ENCODE results near the gene ZNF526.
A peak's percentile ranks its signal among the peaks of the same experiment; 100 is the strongest.

Gene ZNF526

DNA sequence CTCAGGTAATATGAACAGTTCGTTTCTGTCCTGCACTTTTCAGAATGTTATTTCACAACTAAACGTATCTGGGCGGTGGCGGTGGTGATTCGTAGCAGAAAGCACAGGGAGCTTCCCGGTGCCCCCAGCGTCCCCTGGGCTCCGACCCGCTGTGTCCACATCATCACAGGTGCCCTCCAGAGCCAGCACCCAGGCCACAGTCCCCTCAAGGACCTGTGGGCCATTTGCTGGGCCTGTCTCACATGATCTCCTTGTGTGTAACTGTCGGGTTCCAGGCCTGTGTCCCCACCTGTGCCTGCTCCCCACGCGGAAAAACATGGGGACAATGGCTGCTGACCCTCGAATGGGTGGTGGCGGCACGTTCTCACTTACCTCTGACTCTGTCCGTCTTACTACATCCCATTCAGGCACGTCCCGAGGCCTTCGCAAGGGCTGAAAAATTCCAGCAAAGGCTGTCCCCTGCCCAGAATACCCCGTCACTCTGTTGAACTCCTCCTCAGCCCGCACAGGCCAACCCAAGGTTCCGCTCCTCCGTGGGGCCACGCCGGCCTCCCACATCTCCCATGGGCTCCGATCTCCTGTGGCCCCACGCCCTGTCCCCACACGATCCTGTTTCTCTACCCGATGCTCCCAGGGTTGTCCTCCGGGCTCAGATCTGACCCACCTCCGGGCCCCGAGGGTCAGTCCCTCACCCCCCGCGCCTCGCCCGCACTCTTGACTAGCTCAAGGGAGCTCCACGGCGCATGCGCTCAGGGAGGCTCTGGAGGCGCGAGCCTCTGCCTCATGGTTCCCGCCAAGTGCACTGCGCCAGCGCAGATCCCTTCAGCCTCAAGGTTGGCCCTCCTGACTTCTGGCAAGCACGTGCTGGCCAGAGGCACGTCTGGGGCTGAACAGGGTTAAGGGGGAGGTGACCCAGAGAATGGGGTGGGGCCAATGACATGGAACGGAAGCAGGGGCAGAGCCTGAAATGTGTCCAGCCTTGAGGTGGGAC lies 23.8 kb upstream of the ZNF526 start:
- DNase-seq, result no peak

DNA sequence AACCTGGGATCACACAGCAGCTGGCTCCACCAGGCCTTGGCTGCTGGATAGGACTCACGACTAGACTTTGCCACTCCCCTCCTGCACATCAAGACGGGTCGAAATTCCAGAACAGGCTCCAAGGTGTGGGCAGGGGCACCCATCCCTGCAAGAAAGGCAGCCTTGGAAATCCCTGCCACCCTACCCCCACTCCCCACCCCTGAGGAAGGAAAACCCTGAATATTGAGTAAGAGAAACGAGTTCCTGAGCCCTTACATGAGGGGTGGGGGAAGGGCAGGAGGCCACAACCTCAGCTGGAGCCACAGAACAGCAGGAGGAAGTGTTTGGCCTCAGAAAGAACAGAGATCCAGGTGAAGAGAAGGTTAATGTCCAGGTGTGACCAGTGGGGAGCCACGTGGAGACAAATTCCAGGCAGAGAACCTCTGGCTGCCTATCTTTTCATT lies 22.7 kb upstream of the ZNF526 start:
- no peak for DNase-seq

DNA sequence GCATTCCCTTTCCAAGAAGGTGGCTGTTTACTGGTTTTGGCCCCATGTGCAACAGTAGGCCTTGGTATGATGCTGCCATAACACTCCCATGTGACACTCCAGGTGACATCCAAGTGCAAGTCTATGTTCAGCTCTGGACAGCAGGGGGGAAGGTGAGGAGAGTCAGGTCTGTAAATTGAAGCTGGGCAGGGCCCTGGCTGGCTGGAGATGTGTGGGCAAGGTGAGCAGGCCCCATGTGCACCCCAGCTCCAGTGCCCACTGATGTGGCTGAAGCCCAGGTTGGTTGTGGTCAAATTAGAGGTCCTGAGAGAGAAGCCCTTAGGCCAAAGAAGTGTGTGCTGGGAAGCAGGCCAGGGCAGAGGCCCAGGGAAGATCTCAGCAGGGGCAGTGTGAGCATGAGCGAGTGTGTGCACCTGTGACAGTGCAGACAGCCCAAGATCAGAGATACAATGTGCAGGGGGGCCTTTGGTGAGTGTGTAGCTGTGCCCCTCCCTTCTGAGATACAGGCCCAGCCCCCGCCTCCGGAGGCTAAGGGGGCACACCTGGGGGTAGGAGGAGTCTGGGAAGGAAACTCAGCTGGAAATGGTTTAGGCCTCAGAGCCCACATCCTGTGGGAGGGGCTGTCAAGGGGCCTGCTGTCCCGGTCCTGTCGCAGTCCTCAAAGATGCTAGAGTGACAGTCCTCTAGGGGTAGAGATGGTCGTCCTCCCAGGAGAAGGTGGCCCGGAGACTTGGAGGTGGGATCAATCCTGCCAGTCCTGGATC lies 21.3 kb upstream of the ZNF526 start:
- DNase-seq, result no peak

DNA sequence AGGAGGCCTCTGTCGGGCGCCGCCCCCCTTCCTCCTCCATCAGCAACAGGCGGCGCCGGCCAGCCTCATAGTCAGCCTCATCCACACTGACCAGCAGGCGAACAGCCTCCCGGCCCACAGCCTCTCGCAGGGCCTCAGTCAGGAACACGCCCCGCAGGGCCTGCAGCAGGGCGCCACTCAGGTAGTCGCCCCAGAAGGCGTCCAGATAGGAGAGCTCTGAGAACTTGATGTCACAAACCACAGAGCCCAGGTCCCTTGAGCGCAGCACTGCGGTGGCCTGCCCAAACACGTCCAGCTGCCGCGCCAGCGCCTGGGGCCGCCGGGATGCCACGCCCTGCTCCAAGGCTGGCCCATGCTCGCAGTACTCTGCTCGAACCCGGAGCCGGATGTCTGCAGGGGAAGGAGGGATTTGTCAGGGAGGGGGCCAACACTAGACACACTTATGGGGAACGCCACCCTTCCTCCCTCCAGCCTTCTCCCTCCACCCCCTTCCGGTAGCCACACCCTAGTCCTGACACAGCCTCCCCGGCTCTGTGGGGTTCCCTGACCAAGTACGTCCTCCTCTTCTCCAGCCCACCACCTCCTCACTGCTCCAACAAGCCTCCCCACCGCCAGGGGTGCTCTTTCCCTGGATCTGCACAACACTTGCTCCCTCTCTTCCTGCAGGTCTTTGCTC lies 20.5 kb upstream of the ZNF526 start:
- DNase-seq, result no peak

DNA sequence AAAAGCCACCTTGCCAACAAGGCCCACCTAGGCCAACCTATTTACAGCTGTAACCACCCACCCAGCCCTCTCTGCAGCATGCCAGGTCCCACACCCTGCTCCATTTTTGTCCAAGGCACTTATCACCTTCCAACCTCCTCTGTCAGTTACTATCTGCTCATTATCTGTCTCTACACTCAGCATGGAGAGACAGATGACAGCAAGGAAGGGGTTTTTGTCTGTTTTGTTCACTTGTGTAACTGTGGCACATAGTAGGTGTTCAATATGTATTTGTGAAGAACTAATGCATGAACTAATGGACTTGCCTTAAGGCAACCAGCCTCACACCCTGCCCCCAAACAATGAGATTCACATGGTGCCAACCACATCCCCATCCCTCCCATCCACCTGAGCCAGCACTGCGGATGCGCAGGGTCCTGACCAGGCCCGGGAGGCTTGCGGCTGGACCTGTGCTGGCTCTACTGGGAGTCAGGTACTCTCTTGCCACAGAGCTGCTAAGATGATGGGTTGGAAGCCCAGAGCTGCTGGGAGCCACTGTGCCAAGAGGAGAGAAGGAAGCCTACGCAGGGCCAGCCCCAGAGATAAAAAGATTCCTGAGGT lies 19.9 kb upstream of the ZNF526 start:
- DNase-seq, result no peak

DNA sequence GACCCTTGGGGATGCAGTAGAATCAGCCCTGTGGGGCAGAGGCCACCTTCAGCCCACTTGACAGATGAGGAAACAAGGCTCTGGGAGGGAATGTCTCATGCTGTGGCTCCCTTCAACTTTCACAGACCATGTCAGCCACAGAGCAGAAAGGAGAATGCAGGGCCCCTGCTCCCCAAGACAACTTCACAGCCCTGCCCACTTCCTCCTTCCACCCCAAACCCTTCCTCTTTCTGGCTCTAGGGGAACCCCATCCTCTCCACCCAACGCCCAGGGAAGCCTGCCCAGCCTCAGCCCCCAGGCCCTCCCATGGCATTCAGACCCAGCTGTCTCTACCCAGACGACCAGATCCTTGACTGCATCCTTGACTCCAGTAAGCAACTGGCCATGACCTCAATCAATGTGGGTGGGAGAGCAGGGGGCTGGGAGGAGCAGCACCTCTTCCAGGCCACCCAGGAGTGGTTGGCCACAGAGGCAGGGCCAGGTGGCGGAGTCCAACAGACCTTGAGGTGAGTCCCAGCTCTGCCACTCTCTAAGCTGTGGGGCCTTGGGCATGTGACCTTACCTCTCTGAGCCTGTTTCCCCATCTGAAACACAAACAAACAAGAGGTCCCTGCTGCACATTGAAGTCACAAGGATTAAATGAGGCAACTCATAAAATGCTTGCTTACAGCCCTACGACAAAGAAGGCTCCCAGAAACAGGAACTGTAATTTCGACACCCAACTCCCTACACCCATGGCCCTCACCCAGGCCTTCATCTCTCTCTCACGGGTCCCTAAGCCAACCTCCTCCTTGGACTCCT lies 18.4 kb upstream of the ZNF526 start:
- DNase-seq, result no peak

DNA sequence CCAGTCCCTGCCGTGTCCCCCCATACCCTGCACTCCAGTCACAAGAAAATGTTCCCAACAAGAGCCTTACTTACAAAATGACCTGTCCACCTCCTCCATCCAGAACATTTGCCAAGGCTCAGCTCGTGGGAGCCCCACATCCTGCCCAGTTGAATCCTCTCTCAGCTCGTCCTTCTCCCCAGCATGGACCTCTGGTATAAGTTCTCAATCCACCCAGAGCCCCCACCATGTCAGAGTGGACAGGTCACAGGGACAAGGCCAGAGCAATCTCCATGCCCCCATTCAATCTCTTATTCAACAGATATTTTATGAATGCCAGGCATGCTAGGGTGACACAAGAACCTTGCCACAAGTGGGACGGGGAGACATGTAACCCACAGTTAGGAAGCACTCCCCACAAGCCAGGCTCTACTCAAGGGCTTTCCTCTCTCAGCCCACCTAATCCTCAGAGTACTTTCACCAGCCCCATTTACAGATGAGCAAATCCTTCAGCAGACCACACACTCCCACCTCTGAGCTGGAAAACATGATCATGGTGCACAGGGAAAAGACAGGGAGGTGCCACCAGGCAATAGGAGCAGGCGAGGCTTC lies 17.7 kb upstream of the ZNF526 start:
- DNase-seq, result no peak

DNA sequence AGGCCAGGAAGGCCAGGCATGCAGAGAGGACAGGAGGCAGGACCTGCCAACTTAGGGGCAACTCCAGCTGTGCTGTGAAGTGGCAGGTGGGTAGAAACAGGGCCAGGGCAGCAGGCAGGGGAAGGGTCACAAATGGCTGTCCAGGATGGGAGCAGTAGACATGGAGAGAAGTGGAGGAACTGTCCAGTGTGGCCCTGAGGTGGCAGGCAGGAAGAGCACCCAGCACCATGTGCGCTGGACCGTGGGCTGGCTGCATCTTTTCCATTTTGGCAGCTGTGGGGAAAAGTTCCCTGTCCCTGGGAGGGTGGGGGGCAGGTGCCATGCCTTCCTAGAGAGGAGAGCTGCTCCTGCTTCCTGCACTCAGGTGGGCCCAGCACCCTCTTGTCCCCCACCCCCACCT lies 16.4 kb upstream of the ZNF526 start:
- no peak for DNase-seq

DNA sequence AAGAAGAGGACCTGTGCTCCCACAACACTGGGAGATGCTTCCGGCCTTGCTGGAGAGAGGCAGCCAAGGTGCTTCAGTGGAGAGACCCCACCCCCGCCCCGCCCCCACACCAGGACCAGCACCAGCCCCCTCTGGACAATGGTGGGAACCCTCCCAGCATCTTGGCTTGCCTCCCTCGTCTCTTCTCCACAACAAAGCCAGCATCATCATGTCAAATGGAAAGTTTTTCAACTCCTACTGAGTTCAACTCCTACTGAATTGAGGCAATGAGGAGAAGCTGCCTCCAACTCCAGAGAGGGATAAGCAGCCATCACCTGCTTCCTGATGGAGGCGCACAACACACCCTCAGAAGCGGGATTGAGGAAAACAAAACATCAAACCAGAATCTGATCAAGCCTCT lies 15.4 kb upstream of the ZNF526 start:
- no peak for DNase-seq

DNA sequence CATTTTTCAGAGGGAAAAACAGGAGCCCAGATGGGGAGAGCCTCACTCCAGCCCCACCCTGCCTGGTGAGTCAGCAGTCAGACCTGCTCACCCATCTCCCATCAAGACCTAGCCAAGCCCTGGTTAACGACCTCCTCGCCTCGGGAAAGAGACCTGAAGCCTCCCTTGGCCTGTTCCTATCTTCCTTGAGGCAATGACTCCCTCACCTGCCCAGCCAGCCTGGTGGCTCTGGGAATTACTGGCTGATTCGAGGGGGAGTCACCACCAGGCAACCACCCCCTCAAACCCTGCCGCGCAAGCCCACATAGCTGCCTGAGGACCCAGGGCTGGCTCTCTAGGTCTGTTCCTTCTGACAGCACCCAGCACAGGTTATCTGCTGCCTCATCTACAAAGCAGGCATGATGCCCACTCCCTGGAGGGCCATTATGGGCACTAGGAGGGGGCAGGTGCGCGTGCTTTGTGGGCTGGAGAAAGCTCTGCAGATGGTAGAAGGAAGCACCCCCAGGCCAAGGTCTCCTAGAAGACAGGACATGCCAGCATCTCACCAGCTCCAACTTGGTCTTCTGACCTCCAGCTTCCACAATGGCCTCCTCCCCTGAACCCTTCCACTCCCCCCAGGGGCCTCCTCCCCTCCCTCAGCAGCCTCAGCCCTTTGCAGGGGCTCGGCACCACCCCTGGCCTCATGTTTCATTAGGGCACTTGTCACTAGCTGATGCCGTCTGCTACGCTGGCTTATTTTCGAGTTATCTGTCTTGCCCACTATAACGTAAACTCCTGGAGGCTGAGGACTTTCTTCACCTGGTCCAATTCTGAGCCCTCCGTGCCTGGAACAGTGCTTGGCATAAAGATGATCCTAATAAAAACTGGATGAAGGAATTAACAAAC lies 13.0 kb upstream of the ZNF526 start:
- DNase-seq, result no peak

DNA sequence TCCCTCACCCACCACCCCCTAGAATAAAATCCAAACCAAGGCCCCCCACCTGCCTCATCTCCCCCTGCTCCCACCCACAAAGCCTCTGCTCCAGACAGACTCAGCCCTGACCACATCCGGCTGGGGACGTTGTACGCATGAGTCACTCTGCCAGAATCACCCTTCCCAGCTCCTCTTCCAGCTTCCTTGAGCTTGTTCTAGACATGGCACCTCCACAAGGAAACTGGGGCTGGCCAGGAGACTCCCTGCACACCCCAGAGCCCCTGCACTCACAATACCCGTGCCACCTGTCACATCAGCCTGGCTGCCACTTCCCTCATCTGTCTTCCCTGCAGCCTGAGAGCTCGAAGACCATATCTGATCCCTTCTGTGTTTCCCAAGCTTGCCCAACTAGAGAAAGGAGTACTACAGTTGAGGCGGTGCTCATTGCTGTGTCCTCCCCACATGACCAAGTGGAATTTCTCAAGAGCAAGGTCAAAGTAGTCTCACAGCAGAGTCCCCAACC lies 12.3 kb upstream of the ZNF526 start:
- no peak for DNase-seq

DNA sequence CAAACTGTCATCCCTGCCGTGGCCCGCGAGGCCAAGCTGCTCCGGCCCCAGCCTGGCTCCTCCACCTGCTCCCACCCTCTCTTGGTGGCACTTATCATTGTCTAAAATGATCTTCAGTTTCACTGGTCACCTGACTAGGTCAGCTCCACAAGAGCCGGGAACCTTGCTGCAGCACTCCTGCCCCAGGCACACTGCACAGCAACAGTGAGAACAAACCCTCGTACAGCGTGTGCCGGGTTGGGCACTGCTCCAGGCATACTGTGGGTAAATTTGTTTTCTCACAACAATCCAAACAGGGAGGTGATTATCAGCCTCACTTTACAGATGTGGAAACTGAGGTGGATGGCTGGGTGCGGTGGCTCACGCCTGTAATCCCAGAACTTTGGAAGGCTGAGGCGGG lies 11.5 kb upstream of the ZNF526 start:
- no peak for DNase-seq

DNA sequence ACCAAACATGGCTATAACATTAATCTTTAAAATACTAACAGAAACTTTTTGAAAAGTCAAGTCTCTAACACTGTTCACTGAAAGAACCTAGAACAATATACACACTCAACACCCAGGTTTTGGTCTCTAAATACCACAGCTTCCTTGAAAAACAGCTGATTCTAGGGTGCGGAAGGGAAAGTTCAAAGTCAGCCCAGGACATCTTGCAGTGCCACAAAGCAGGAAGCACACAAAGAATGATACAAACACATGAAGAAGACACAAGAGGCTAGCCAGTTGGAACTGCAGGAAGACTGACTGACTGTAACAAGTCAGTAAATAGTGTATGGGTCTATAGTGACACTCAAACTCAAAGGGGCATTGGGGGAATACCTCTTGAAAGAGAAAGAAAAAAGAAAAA lies 7.2 kb upstream of the ZNF526 start:
- no peak for DNase-seq

DNA sequence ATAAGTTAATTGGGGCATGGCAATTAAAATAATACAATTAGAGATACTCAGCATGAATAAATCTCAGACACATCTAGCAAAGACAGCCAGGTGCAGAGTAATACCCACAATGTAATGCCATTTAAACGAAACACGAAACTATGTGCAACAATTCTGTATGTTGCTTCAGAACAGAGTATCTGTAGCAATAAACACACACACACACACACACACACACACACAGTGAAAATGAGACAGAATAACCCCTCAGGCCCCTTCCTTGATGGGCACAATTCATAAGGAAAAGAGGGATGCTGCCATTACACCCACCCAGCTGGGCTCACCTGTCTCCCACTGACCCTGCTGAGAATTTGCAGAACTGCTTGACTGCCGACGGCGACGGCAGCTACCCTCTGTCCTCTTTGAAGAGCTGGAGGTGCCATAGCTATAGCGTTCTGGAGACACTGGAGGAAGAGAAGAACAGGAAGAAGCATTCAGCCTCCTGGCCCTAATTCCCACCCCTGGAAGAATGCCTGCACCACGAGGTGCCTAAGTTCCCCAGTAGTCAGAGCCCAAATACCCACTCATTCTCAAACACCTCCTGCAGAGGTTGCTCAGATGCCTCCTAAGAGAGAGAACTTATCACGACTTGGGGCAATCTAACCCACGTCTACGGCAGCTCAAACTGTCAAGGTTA lies 5.2 kb upstream of the ZNF526 start:
- no peak for DNase-seq

DNA sequence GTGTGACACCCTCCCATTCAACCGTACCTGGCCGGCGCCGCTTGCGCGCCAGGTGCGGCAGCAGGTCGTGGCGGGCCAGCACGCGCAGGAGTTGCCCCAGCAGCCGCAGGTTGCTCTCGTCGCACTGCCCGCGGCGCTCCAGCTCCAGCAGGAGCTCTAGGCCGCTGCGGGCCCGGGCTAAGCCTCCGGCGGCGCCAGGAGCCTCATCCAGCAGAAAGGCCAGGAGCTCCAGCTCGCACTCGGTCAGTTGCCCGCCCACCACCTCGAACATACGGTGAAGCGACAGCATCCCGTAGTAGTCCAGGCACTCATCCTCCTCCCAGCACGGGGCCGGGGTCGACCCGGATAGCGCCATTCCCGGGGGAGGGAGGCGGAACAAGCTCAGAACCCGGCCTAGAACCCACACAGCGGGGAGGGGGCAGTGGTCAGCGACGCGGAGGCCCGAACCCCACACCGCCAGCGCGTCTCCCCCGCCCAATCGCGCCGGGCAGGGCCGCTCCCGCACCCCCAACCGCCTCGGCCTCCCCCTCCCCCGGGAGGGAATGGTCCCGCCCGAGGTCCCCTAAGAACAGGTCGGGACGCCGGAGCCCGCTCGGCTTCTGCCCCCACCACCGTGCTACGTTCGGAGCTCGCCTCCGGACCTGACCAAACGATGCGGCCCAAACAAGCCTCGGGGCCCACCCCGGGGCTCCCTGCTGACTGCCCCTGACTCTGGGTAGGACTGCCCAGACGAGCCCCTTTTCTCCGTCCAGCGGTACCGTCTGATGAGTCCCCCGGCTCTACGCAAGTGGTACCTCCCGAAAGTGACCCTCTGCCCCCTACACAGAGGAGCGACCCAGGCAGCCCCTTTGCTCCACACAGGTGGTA lies 3.2 kb upstream of the ZNF526 start:
- DNase-seq, result no peak

DNA sequence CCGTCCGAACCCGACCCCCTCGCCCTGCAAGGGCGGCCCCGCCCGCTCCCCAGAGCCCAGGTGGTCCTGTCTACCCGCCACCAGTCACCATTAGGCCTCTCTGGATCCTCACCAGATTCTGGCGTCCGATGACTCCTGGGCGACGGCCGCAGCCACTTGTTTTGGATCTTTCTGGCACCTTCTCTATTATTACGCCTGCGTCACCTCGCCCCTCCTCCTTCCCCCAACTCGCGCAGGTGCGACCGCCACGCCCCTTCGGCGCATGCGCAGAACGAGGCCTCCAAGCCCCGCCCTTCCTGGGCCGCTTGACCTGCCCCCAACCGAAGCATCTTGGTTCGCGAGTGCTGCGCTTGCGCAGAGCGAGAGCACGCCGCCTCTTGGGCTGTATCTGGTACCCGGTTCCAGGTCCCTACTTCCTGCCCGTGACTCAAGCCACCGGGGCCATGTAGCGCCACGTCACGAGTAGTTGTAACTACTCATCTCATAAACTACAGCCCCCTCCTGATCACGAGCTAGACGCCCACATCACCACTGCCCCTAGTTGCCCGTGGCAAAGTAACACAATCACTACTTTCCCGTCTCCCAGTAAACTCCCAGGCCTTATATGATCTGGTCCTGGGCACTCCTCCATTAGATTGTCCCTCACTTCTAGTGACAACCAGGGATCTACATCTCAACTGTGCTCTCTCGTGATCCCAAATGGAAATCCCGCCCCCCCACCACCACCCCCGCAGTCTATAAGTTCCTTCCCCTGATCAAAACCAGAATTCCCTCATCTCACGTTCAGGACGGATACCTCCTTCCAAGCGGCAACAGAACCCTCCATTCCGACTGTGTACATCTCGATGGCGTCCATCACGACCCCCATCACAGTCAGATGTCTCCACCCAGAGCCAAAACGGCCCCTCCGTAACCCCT lies 2.3 kb upstream of the ZNF526 start, which contains the start of gene DEDD2:
Gene DEDD2, minus strand, starts transcription at position 158 of the 918 bp plus-strand sequence. CDS start 670 bp downstream, outside the sequence.
- DNase-seq, result peak; percentile 88

DNA sequence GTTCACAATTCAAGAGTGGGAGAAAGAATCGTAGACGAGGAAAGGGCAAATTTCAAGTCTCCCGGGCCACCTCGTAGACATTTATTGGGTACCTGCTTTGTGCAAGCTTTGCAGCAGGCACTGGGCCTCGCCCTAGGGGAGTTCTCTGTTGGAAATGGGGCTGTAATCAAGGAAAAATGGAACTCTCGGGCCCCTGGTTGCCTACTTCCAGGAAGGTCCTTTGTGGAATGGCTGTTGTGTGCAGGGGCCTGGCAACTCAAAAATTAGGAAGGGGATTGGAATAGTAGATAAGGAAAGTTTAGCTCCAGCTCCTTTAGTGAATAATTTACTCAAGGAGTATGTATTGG lies 612 bp downstream of the ZNF526 start:
- DNase-seq, result no peak
